Transverse colon (tissue), 3 donors: ENCODE results near the gene CEACAM4.

Experiments used
- POLR2A ChIP-seq: fragments of 450-650 bp; IDR thresholded peaks from one replicate; pipeline ENCODE4 v1.6.1; 2016; ENCODE audit warnings: antibody characterized with exemption, mild to moderate bottlenecking, moderate library complexity
- TF ChIP-seq, protein P1 (sequence below), 5 experiments: fragments of 200-600 bp in 3 of 5; fragments of 450-650 bp in 2 of 5; sonication (generic) in 3 of 5; IDR thresholded peaks; 1 replicate in 2 of 5; 2 replicates in 3 of 5; pipeline ENCODE4 v1.5.1; 2016 to 2017; ENCODE audit warnings: antibody characterized with exemption in 5 of 5, inconsistent platforms in 3 of 5, mild to moderate bottlenecking in 2 of 5, moderate library complexity in 1 of 5

- TF ChIP-seq, protein P1, sequence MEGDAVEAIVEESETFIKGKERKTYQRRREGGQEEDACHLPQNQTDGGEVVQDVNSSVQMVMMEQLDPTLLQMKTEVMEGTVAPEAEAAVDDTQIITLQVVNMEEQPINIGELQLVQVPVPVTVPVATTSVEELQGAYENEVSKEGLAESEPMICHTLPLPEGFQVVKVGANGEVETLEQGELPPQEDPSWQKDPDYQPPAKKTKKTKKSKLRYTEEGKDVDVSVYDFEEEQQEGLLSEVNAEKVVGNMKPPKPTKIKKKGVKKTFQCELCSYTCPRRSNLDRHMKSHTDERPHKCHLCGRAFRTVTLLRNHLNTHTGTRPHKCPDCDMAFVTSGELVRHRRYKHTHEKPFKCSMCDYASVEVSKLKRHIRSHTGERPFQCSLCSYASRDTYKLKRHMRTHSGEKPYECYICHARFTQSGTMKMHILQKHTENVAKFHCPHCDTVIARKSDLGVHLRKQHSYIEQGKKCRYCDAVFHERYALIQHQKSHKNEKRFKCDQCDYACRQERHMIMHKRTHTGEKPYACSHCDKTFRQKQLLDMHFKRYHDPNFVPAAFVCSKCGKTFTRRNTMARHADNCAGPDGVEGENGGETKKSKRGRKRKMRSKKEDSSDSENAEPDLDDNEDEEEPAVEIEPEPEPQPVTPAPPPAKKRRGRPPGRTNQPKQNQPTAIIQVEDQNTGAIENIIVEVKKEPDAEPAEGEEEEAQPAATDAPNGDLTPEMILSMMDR (IDR thresholded peaks at IDR 0.05), result no peak
- TF ChIP-seq POLR2A, result no peak
Observed at GRCh38 chr19:41621226-41621625, 5.6 kb downstream of the CEACAM4 start.
